ENCODE measurements around the gene SOX5. TPM values are rescaled to one million over a fixed set of nuclear protein-coding genes. Genes with fewer than 3 reads are reported as not detected.

Gene SOX5
- 27.2 TPM for polyA plus RNA-seq (2013, experiment 1 of 4)
- polyA plus RNA-seq (2013, experiment 2 of 4), result 28.4 TPM
- 18.4 TPM for polyA plus RNA-seq (2013, experiment 3 of 4)
- polyA plus RNA-seq (2013, experiment 4 of 4), result 19.7 TPM

GRCh38 chr12:23949348-23950209 is at the start of gene SOX5:
Gene SOX5 (minus strand): TSS chr12:23949670. CDS start chr12:23949601, 69 bp downstream.
- no peaks in the 10 kb centered on the region for H3K36me3 ChIP-seq (ENCODE audit: control insufficient read depth, insufficient read depth, low read length)
- 4 to 7% methylated on average over 10 to 11 of the region's 13 CpGs for WGBS, 2 experiments
- peaks cover 21% of the 10 kb centered on the region for H3K4me1 ChIP-seq (ENCODE audit: control insufficient read depth, insufficient read depth, low read length)
- no peaks in the 10 kb centered on the region for H3K27me3 ChIP-seq (ENCODE audit: control insufficient read depth, insufficient read depth, low read length, poor library complexity, severe bottlenecking)
- peak within 1 kb of the TSS; percentile 60 for H3K4me3 ChIP-seq (ENCODE audit: insufficient read depth, low read depth, low read length)
- H3K9me3 ChIP-seq (ENCODE audit: control insufficient read depth, low read length), result no peaks in the 10 kb centered on the region
- H3K27ac ChIP-seq (ENCODE audit: insufficient read depth, low read depth, low read length, poor library complexity, severe bottlenecking), result peak within 1 kb of the TSS; percentile 72

DNA sequence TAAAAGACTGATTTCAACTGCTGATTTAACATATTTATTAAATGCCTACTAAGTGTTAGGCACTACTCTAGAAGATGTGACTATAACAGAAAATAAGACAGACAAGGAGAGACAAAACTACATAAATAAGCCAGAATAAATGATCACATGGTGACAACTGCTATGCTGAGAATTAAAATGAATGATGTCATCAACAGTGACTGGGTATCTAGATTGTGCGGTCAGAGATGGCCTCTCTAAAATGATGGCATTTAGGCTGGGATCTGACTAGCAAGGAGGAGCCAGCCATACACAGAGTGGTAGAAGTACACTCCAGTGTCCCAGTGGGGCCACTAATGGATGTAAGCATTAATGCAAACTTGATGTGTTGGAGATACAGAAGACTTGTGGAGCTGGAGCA is 37.6 kb upstream of the SOX5 start:
- no peak overlapping the region for H3K4me3 ChIP-seq (ENCODE audit: insufficient read depth, low read depth, low read length)
- no peaks in the 10 kb centered on the region for H3K9me3 ChIP-seq (ENCODE audit: control insufficient read depth, low read length)
- H3K36me3 ChIP-seq (ENCODE audit: control insufficient read depth, insufficient read depth, low read length), result no peaks in the 10 kb centered on the region
- no peaks in the 10 kb centered on the region for H3K27me3 ChIP-seq (ENCODE audit: control insufficient read depth, insufficient read depth, low read length, poor library complexity, severe bottlenecking)
- no peak overlapping the region for H3K27ac ChIP-seq (ENCODE audit: insufficient read depth, low read depth, low read length, poor library complexity, severe bottlenecking)
- no peaks in the 10 kb centered on the region for H3K4me1 ChIP-seq (ENCODE audit: control insufficient read depth, insufficient read depth, low read length)
- WGBS, 2 experiments, result 96 to 100% methylated on average over 1 of the region's 1 CpG

DNA sequence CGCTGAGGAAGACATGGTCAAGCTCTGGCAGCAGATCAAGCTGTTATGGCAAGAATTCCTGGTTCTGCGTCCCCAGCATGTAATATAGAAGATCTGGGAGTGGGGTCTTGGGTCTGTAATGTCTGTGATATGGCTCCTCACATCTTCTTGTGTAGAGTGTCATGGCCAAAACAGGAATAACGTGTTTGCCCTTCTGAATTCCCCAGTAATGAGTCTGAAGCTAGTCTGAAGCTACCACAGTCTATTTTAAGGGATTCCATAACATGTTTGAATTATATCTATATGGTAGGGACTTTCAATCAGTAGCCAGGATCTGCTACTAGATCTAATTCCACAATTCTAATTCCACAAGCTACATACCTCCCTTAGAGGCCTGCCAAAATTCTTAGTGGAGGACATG is 31.4 kb upstream of the SOX5 start:
- Histone ChIP-seq H3K4me3 (ENCODE audit: insufficient read depth, low read depth, low read length) (no peak overlapping the region), H3K36me3 (ENCODE audit: control insufficient read depth, insufficient read depth, low read length) (no peaks in the 10 kb centered on the region), H3K4me1 (ENCODE audit: control insufficient read depth, insufficient read depth, low read length) (no peaks in the 10 kb centered on the region), H3K27me3 (ENCODE audit: control insufficient read depth, insufficient read depth, low read length, poor library complexity, severe bottlenecking) (no peaks in the 10 kb centered on the region), H3K27ac (ENCODE audit: insufficient read depth, low read depth, low read length, poor library complexity, severe bottlenecking) (no peak overlapping the region), H3K9me3 (ENCODE audit: control insufficient read depth, low read length) (no peaks in the 10 kb centered on the region)
- 95 to 96% methylated on average over 3 of the region's 3 CpGs for WGBS, 2 experiments

DNA sequence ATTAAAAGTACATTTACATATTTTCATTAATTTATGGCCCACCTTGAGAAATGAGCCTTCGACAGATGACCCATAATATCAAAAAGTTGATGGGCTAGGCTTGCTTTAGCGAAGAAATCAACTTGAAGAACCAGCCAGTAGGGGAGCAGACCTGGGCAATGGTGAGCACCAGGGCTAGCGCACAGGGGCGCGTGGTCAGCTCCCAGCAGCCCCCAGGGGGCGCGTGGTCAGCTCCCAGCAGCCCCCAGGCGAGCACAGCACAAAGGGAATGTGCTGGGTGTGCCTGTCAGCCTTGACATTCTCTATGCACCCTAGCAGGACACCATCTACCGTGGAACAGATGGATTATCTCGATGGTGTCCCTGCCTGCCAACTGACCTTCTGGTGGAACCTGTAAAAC is 15.3 kb upstream of the SOX5 start:
- Histone ChIP-seq H3K4me1 (ENCODE audit: control insufficient read depth, insufficient read depth, low read length) (no peaks in the 10 kb centered on the region), H3K36me3 (ENCODE audit: control insufficient read depth, insufficient read depth, low read length) (no peaks in the 10 kb centered on the region), H3K4me3 (ENCODE audit: insufficient read depth, low read depth, low read length) (no peak overlapping the region), H3K27ac (ENCODE audit: insufficient read depth, low read depth, low read length, poor library complexity, severe bottlenecking) (no peak overlapping the region), H3K9me3 (ENCODE audit: control insufficient read depth, low read length) (no peaks in the 10 kb centered on the region), H3K27me3 (ENCODE audit: control insufficient read depth, insufficient read depth, low read length, poor library complexity, severe bottlenecking) (no peaks in the 10 kb centered on the region)
- WGBS, 2 experiments, result 85 to 86% methylated on average over 10 of the region's 10 CpGs

- H3K36me3 ChIP-seq (ENCODE audit: control insufficient read depth, insufficient read depth, low read length), result no peaks in the 10 kb centered on the region
- H3K27me3 ChIP-seq (ENCODE audit: control insufficient read depth, insufficient read depth, low read length, poor library complexity, severe bottlenecking), result no peaks in the 10 kb centered on the region
- 100% methylated on average over 1 of the region's 1 CpG for WGBS, 2 experiments
- H3K4me1 ChIP-seq (ENCODE audit: control insufficient read depth, insufficient read depth, low read length), result no peaks in the 10 kb centered on the region
- H3K27ac ChIP-seq (ENCODE audit: insufficient read depth, low read depth, low read length, poor library complexity, severe bottlenecking), result no peak overlapping the region
- no peak overlapping the region for H3K4me3 ChIP-seq (ENCODE audit: insufficient read depth, low read depth, low read length)
- no peaks in the 10 kb centered on the region for H3K9me3 ChIP-seq (ENCODE audit: control insufficient read depth, low read length)
These were observed 10.4 kb upstream of the SOX5 start for GRCh38 chr12:23959826-23960225.

DNA sequence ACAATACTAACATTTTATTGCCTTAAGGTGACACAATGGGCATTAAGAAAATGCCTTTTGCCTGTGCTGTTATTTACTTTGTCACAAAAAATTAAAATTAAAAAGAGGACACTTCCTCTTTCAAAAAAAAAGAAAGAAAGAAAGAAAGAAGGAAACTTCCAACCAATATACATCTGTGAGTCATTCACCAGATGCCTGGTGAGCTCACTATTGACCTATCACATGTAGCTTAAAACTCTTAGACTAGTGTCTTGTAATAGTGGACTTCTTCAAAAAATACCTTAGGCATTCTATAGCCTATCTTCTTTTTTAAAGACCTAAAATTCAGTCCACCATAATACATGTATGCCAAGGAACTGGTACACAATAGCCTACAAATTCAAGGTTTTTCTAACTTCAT is 4.9 kb upstream of the SOX5 start:
- Histone ChIP-seq H3K27ac (ENCODE audit: insufficient read depth, low read depth, low read length, poor library complexity, severe bottlenecking) (no peak overlapping the region), H3K36me3 (ENCODE audit: control insufficient read depth, insufficient read depth, low read length) (no peaks in the 10 kb centered on the region), H3K9me3 (ENCODE audit: control insufficient read depth, low read length) (no peaks in the 10 kb centered on the region), H3K27me3 (ENCODE audit: control insufficient read depth, insufficient read depth, low read length, poor library complexity, severe bottlenecking) (no peaks in the 10 kb centered on the region), H3K4me3 (ENCODE audit: insufficient read depth, low read depth, low read length) (no peak overlapping the region), H3K4me1 (ENCODE audit: control insufficient read depth, insufficient read depth, low read length) (peaks cover 12% of the 10 kb centered on the region)

- WGBS, 2 experiments, result 76 to 86% methylated on average over 3 of the region's 3 CpGs
- H3K27ac ChIP-seq (ENCODE audit: insufficient read depth, low read depth, low read length, poor library complexity, severe bottlenecking), result no peak overlapping the region
- H3K27me3 ChIP-seq (ENCODE audit: control insufficient read depth, insufficient read depth, low read length, poor library complexity, severe bottlenecking), result no peaks in the 10 kb centered on the region
- no peak overlapping the region for H3K4me3 ChIP-seq (ENCODE audit: insufficient read depth, low read depth, low read length)
- H3K36me3 ChIP-seq (ENCODE audit: control insufficient read depth, insufficient read depth, low read length), result no peaks in the 10 kb centered on the region
- no peaks in the 10 kb centered on the region for H3K9me3 ChIP-seq (ENCODE audit: control insufficient read depth, low read length)
- H3K4me1 ChIP-seq (ENCODE audit: control insufficient read depth, insufficient read depth, low read length), result peaks cover 12% of the 10 kb centered on the region
These were observed 2.6 kb upstream of the SOX5 start for GRCh38 chr12:23952071-23952470.

DNA sequence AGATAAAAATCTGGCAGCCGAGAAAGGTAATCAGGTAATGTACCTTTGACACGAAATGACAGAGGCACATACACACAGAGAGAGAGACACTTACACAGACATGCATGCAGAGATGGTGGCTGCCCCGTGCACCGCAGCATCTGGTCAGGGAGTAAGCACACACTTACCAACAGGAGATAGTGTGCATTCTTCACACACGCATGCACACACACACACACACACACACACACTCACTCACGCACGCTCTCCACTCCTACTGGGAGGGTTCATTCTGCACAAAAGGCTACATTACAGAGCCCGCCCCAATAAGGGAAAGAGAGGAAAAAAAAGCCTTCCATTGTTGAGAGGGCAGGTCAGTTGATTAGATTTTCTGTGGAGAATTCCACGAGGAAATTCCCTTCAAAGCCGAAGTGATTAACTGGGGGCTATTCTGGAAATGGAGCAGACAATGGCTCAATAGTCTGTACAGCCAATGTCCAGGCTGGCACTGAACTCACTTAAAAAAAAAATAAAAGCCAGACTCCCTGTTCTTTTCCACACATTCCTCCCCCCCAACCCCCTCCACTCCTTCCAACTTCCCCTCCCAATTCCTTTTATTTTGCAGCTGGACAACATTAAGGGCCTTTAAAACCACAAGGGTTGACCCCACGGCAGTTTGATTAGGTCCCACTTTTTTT is 1.4 kb upstream of the SOX5 start:
- peak overlapping the region; percentile 72 for H3K27ac ChIP-seq (ENCODE audit: insufficient read depth, low read depth, low read length, poor library complexity, severe bottlenecking)
- H3K27me3 ChIP-seq (ENCODE audit: control insufficient read depth, insufficient read depth, low read length, poor library complexity, severe bottlenecking), result no peaks in the 10 kb centered on the region
- H3K4me1 ChIP-seq (ENCODE audit: control insufficient read depth, insufficient read depth, low read length), result peaks cover 14% of the 10 kb centered on the region
- 8 to 10% methylated on average over 9 to 11 of the region's 11 CpGs for WGBS, 2 experiments
- H3K4me3 ChIP-seq (ENCODE audit: insufficient read depth, low read depth, low read length), result peak overlapping the region; percentile 60
- H3K9me3 ChIP-seq (ENCODE audit: control insufficient read depth, low read length), result no peaks in the 10 kb centered on the region
- no peaks in the 10 kb centered on the region for H3K36me3 ChIP-seq (ENCODE audit: control insufficient read depth, insufficient read depth, low read length)

DNA sequence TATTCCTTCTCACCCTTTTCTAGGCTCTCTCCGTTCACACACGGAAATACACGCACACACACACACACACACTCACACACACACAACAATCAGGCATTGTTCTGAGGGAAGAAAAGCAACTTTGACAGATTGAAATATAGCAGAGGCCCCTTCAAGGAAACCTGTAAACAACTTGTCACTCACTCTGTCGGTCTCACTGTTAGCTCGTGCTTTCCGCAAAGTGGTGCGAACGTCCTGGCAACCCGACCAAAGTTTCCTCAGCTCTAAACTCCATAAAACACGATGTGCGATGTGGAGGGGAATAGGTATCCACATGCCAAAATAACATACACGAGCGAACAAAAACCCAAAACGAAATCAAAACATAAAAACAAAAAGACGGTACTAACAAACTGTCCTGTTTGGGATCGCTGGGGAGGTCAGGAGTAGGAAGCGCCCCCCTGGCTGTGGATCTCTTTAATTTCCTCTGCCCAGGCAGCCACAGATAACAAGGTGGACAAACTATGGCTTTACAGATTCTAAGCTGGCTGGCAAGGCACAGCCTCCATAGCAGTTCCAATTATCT is 822 bp upstream of the SOX5 start:
- Histone ChIP-seq H3K27me3 (ENCODE audit: control insufficient read depth, insufficient read depth, low read length, poor library complexity, severe bottlenecking) (no peaks in the 10 kb centered on the region), H3K36me3 (ENCODE audit: control insufficient read depth, insufficient read depth, low read length) (no peaks in the 10 kb centered on the region), H3K9me3 (ENCODE audit: control insufficient read depth, low read length) (no peaks in the 10 kb centered on the region), H3K4me3 (ENCODE audit: insufficient read depth, low read depth, low read length) (peak overlapping the region; percentile 60), H3K4me1 (ENCODE audit: control insufficient read depth, insufficient read depth, low read length) (peaks cover 16% of the 10 kb centered on the region), H3K27ac (ENCODE audit: insufficient read depth, low read depth, low read length, poor library complexity, severe bottlenecking) (peak overlapping the region; percentile 72)
- WGBS, 2 experiments, result 1% methylated on average over 16 of the region's 17 CpGs

DNA sequence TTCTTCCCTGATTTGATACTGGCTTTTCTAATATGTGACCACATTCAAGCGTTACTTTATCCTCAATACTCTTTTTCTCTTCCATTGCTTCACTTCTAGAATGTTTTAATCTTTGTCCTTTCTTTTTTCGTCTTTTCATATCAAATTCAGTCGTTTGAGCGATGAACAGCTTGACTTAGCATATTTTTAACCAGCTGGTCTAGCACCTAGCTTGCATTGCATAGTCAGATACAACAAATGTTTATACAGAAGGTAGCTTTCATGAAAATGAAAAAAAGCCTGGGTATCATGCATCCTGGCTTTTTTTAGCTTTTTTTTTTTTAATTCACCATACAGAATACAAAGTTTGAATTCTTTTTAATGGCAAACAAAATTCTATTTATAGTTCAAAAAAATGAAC is 1.2 kb downstream of the SOX5 start:
- Histone ChIP-seq H3K36me3 (ENCODE audit: control insufficient read depth, insufficient read depth, low read length) (no peaks in the 10 kb centered on the region), H3K4me3 (ENCODE audit: insufficient read depth, low read depth, low read length) (peak overlapping the region; percentile 60)

More for the DNA sequence above, 1.2 kb downstream of the SOX5 start:
- Histone ChIP-seq H3K27me3 (ENCODE audit: control insufficient read depth, insufficient read depth, low read length, poor library complexity, severe bottlenecking) (no peaks in the 10 kb centered on the region), H3K4me1 (ENCODE audit: control insufficient read depth, insufficient read depth, low read length) (peaks cover 32% of the 10 kb centered on the region), H3K27ac (ENCODE audit: insufficient read depth, low read depth, low read length, poor library complexity, severe bottlenecking) (no peak overlapping the region), H3K9me3 (ENCODE audit: control insufficient read depth, low read length) (no peaks in the 10 kb centered on the region)
- 85 to 87% methylated on average over 4 of the region's 4 CpGs for WGBS, 2 experiments
